SK-N-MC (cell line): Measurements from ENCODE around the gene TLR1.

Source experiments
- EZH2 ChIP-seq: fragments of 200-600 bp; sonication (generic); IDR thresholded peaks from one replicate; pipeline ENCODE4 v1.6.1; 2017; ENCODE audit warnings: antibody characterized with exemption
- FOXP2 ChIP-seq: optimal IDR thresholded peaks from 2 replicates; pipeline ENCODE3; 2011; ENCODE audit warnings: mild to moderate bottlenecking, moderate library complexity; ENCODE audit not compliant: insufficient read depth; ENCODE audit errors: extremely low read length, control extremely low read depth

DNA sequence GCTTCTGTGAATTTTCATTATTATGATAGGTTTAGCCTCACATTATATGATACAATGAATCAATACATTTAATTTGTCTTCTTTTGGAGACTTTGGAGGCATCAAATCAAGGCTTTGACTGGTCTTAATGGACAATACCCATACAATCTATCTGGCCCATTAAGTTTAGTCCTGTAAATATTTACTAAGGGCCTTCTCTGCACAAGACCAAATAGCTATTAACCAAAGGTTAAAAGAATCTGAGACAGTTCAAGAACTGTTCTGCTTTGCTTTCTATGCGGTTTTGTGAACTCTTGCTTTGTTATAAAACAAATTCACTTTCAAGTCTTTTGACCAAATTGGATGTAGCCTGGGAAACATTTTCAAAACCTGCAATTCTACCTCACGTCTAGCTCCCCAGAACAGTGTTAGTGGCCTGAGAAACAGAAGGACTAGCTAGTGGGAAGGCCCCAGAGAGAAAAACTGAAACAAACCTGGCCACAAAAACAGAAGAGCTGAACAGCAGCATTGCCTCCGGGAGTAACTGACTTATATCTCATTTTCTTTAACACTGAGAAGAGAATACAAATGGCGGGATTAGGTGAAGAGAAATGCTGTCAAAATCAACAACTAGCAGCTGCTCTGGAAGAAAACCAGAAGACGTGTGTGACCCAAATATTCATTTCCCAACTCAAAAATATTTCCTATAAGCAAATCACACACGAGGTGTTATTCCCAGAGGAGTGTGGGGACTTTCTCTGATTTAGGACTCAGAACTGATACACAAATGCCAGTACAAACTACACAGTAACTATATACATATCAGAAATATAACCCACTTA lies 548 bp downstream of the TLR1 start:
- TF ChIP-seq FOXP2 (no peak), EZH2 (no peak)
